ENCODE results near the gene PDE4D. TPM values are rescaled to one million over a fixed set of nuclear protein-coding genes. Genes with fewer than 3 reads are reported as not detected.

The PDE4D gene
- total RNA-seq, 1 donor from 2014 or later = 28.2 TPM

- Mint-ChIP-seq H3K4me1 (peaks cover 14% of the 10 kb centered on the region), H3K27me3 (no peaks in the 10 kb centered on the region), H3K4me3 (no peak overlapping the region), H3K9me3 (no peaks in the 10 kb centered on the region), H3K27ac (no peak overlapping the region), H3K36me3 (ENCODE audit: low read depth) (no peaks in the 10 kb centered on the region)
- intact Hi-C loops (cut with micrococcal nuclease) = no loop called here
- DNase-seq = no peak
- POLR2A ChIA-PET = no interaction called here
- no peak for ATAC-seq (ENCODE audit: low read depth)
- CTCF ChIA-PET = no interaction called here
- no peak for TF ChIP-seq CTCF (IDR thresholded peaks at IDR 0.05)
These were observed 345.8 kb downstream of the PDE4D start for GRCh38 chr5:59547731-59548130.

- intact Hi-C loops (cut with micrococcal nuclease) = no loop called here
- H3K27me3 Mint-ChIP-seq = no peaks in the 10 kb centered on the region
These were observed 349.0 kb downstream of the PDE4D start for GRCh38 chr5:59544573-59544972.

GRCh38 chr5:59543821-59544442, 349.6 kb downstream of the PDE4D start:
- intact Hi-C loops (cut with micrococcal nuclease) = no loop called here
- no peak for DNase-seq
- TF ChIP-seq CTCF (IDR thresholded peaks at IDR 0.05) = no peak
- Mint-ChIP-seq H3K4me3 (no peak overlapping the region), H3K4me1 (peaks cover 14% of the 10 kb centered on the region), H3K9me3 (no peaks in the 10 kb centered on the region), H3K27me3 (no peaks in the 10 kb centered on the region), H3K27ac (no peak overlapping the region), H3K36me3 (ENCODE audit: low read depth) (no peaks in the 10 kb centered on the region)
- no peak for ATAC-seq (ENCODE audit: low read depth)
- ChIA-PET CTCF (no interaction called here), POLR2A (no interaction called here)

More at GRCh38 chr5:59544573-59544972, 349.0 kb downstream of the PDE4D start:
- no peak for TF ChIP-seq CTCF (IDR thresholded peaks at IDR 0.05)
- ATAC-seq (ENCODE audit: low read depth) (no peak), DNase-seq (no peak)
- Mint-ChIP-seq H3K27ac (no peak overlapping the region), H3K4me3 (no peak overlapping the region), H3K9me3 (no peaks in the 10 kb centered on the region), H3K36me3 (ENCODE audit: low read depth) (no peaks in the 10 kb centered on the region), H3K4me1 (peaks cover 14% of the 10 kb centered on the region)
- CTCF ChIA-PET = interaction anchor here (0.6 kb wide), 1 partner anchor 161 kb away, joined by 4 read pairs; no protein-coding TSS in a partner anchor
- POLR2A ChIA-PET = no interaction called here

GRCh38 chr5:59542851-59543820, 350.4 kb downstream of the PDE4D start:
- Mint-ChIP-seq H3K36me3 (ENCODE audit: low read depth) (no peaks in the 10 kb centered on the region), H3K9me3 (peaks cover 4% of the 10 kb centered on the region), H3K27ac (no peak overlapping the region), H3K4me1 (peaks cover 14% of the 10 kb centered on the region), H3K27me3 (no peaks in the 10 kb centered on the region), H3K4me3 (no peak overlapping the region)
- ATAC-seq (ENCODE audit: low read depth) (no peak), DNase-seq (no peak)
- TF ChIP-seq CTCF (IDR thresholded peaks at IDR 0.05) = no peak
- POLR2A ChIA-PET = no interaction called here
- CTCF ChIA-PET = no interaction called here
- intact Hi-C loops (cut with micrococcal nuclease) = no loop called here

GRCh38 chr5:59542306-59542705, 351.2 kb downstream of the PDE4D start:
- DNase-seq = no peak
- no peak overlapping the region for H3K27ac Mint-ChIP-seq
- POLR2A ChIA-PET = no interaction called here
- CTCF ChIA-PET = no interaction called here
- H3K27me3 Mint-ChIP-seq = no peaks in the 10 kb centered on the region
- no peaks in the 10 kb centered on the region for H3K36me3 Mint-ChIP-seq (ENCODE audit: low read depth)
- H3K9me3 Mint-ChIP-seq = peaks cover 4% of the 10 kb centered on the region
- no peak for ATAC-seq (ENCODE audit: low read depth)
- intact Hi-C loops (cut with micrococcal nuclease) = no loop called here
- H3K4me3 Mint-ChIP-seq = no peak overlapping the region
- peaks cover 14% of the 10 kb centered on the region for H3K4me1 Mint-ChIP-seq
- no peak for TF ChIP-seq CTCF (IDR thresholded peaks at IDR 0.05)
